Measurements from ENCODE around the gene RPL28. TPM values are rescaled to one million over a fixed set of nuclear protein-coding genes. Genes with fewer than 3 reads are reported as not detected.
A peak's percentile ranks its signal among the peaks of the same experiment; 100 is the strongest.

The RPL28 gene
- total RNA-seq, result 1,000 to 10,000 TPM; 2,948 to 3,082 TPM

GRCh38 chr19:55385724-55386492 lies at the start of gene RPL28:
RPL28 (plus strand) TSS chr19:55385932; CDS start chr19:55386358, 426 bp downstream.
- Mint-ChIP-seq H3K27ac (peak within 1 kb of the TSS; percentile 99), H3K9me3 (ENCODE audit: insufficient read depth) (no peaks in the 10 kb centered on the region), H3K4me3 (peak within 1 kb of the TSS; percentile 100), H3K27me3 (ENCODE audit: low read depth) (no peaks in the 10 kb centered on the region), H3K36me3 (ENCODE audit: low read depth) (peaks cover 64% of the 10 kb centered on the region), H3K4me1 (ENCODE audit: low read depth) (peaks cover 68% of the 10 kb centered on the region)
- peak; percentile 99 for DNase-seq
- ATAC-seq, result peak; percentile 73
- ChIA-PET CTCF (no interaction called here), POLR2A (interaction anchor here (0.5 to 14.2 kb wide), 3 partner anchors 17 to 130 kb away, joined by 3 to 213 read pairs (median 4); partner anchors contain the start of gene UBE2S)

- POLR2A ChIA-PET, result no interaction called here
Measured at GRCh38 chr19:55336101-55336500, 49.6 kb upstream of the RPL28 start.

GRCh38 chr19:55339105-55339888 lies 46.4 kb upstream of the RPL28 start, which contains the start of gene KMT5C:
KMT5C (plus strand) TSS chr19:55339876; CDS start chr19:55341937, 2,061 bp downstream.
- H3K4me3 Mint-ChIP-seq, result peak within 1 kb of the TSS; percentile 89
- peaks cover 20% of the 10 kb centered on the region for H3K4me1 Mint-ChIP-seq (ENCODE audit: low read depth)
- H3K36me3 Mint-ChIP-seq (ENCODE audit: low read depth), result peaks cover 10% of the 10 kb centered on the region
- peak within 1 kb of the TSS; percentile 95 for H3K27ac Mint-ChIP-seq
- ATAC-seq, result peak; percentile 86
- no peaks in the 10 kb centered on the region for H3K9me3 Mint-ChIP-seq (ENCODE audit: insufficient read depth)
- CTCF ChIA-PET, result interaction anchor here (0.7 to 2.9 kb wide), 21 partner anchors 9 to 287 kb away, joined by 3 to 46 read pairs (median 5); partner anchors contain the start of genes HSPBP1, PPP6R1, TMEM238 and UBE2S
- DNase-seq, result peak; percentile 100
- POLR2A ChIA-PET, result interaction anchor here (0.5 to 2.1 kb wide), 25 partner anchors 8 to 165 kb away, joined by 3 to 16 read pairs (median 4); partner anchors contain the start of genes HSPBP1, PPP6R1 and UBE2S
- H3K27me3 Mint-ChIP-seq (ENCODE audit: low read depth), result peaks cover 9% of the 10 kb centered on the region

More at GRCh38 chr19:55336101-55336500, 49.6 kb upstream of the RPL28 start:
- no peak overlapping the region for H3K27ac Mint-ChIP-seq
- peaks cover 14% of the 10 kb centered on the region for H3K4me1 Mint-ChIP-seq (ENCODE audit: low read depth)
- no peaks in the 10 kb centered on the region for H3K9me3 Mint-ChIP-seq (ENCODE audit: insufficient read depth)
- peaks cover 2% of the 10 kb centered on the region for H3K36me3 Mint-ChIP-seq (ENCODE audit: low read depth)
- DNase-seq (no peak), ATAC-seq (no peak)
- CTCF ChIA-PET, result interaction anchor here (1.1 kb wide), 1 partner anchor 48 kb away, joined by 3 read pairs; the partner anchor contains the start of gene TMEM238
- peaks cover 19% of the 10 kb centered on the region for H3K27me3 Mint-ChIP-seq (ENCODE audit: low read depth)
- H3K4me3 Mint-ChIP-seq, result no peak overlapping the region

- H3K27ac Mint-ChIP-seq, result peak overlapping the region; percentile 95
- peak overlapping the region; percentile 89 for H3K4me3 Mint-ChIP-seq
- ChIA-PET POLR2A (interaction anchor here (0.5 to 2.1 kb wide), 21 partner anchors 9 to 137 kb away, joined by 3 to 16 read pairs (median 4); partner anchors contain the start of genes HSPBP1, PPP6R1, TMEM238 and UBE2S), CTCF (interaction anchor here (0.7 to 2.9 kb wide), 21 partner anchors 10 to 259 kb away, joined by 3 to 46 read pairs (median 5); partner anchors contain the start of genes FIZ1, HSPBP1, PPP6R1 and TMEM238)
- peaks cover 9% of the 10 kb centered on the region for H3K27me3 Mint-ChIP-seq (ENCODE audit: low read depth)
- H3K4me1 Mint-ChIP-seq (ENCODE audit: low read depth), result peaks cover 20% of the 10 kb centered on the region
- no peaks in the 10 kb centered on the region for H3K9me3 Mint-ChIP-seq (ENCODE audit: insufficient read depth)
- ATAC-seq, result no peak
- peak; percentile 45 for DNase-seq
- H3K36me3 Mint-ChIP-seq (ENCODE audit: low read depth), result peaks cover 10% of the 10 kb centered on the region
Measured at GRCh38 chr19:55339889-55340783, 45.6 kb upstream of the RPL28 start.

- Mint-ChIP-seq H3K27me3 (ENCODE audit: low read depth) (peaks cover 9% of the 10 kb centered on the region), H3K9me3 (ENCODE audit: insufficient read depth) (no peaks in the 10 kb centered on the region), H3K4me1 (ENCODE audit: low read depth) (peaks cover 20% of the 10 kb centered on the region), H3K27ac (peak overlapping the region; percentile 91), H3K36me3 (ENCODE audit: low read depth) (peaks cover 10% of the 10 kb centered on the region), H3K4me3 (peak overlapping the region; percentile 87)
- ChIA-PET POLR2A (interaction anchor here (1.2 to 1.7 kb wide), 2 partner anchors 43 to 66 kb away, joined by 3 to 6 read pairs; partner anchors contain the start of gene TMEM238), CTCF (interaction anchor here (1.0 to 1.1 kb wide), 2 partner anchors 48 to 259 kb away, joined by 3 read pairs; partner anchors contain the start of gene FIZ1)
- DNase-seq (peak; percentile 43), ATAC-seq (no peak)
Measured at GRCh38 chr19:55340784-55341147, 45.0 kb upstream of the RPL28 start.

GRCh38 chr19:55341171-55341588 lies 44.6 kb upstream of the RPL28 start:
- H3K4me1 Mint-ChIP-seq (ENCODE audit: low read depth), result peaks cover 20% of the 10 kb centered on the region
- DNase-seq, result peak; percentile 74
- POLR2A ChIA-PET, result interaction anchor here (1.2 to 1.7 kb wide), 2 partner anchors 42 to 66 kb away, joined by 3 to 6 read pairs; partner anchors contain the start of gene TMEM238
- ATAC-seq, result no peak
- H3K9me3 Mint-ChIP-seq (ENCODE audit: insufficient read depth), result no peaks in the 10 kb centered on the region
- CTCF ChIA-PET, result interaction anchor here (1.0 to 1.1 kb wide), 2 partner anchors 49 to 258 kb away, joined by 3 read pairs; partner anchors contain the start of gene FIZ1
- H3K4me3 Mint-ChIP-seq, result peak overlapping the region; percentile 87
- H3K36me3 Mint-ChIP-seq (ENCODE audit: low read depth), result peaks cover 10% of the 10 kb centered on the region
- peak overlapping the region; percentile 91 for H3K27ac Mint-ChIP-seq
- peaks cover 7% of the 10 kb centered on the region for H3K27me3 Mint-ChIP-seq (ENCODE audit: low read depth)

GRCh38 chr19:55341595-55342531 lies 43.9 kb upstream of the RPL28 start:
- POLR2A ChIA-PET, result interaction anchor here (1.2 to 1.7 kb wide), 2 partner anchors 42 to 65 kb away, joined by 3 to 6 read pairs; partner anchors contain the start of gene TMEM238

GRCh38 chr19:55344444-55344843 lies 41.3 kb upstream of the RPL28 start:
- Mint-ChIP-seq H3K27me3 (ENCODE audit: low read depth) (no peaks in the 10 kb centered on the region), H3K4me1 (ENCODE audit: low read depth) (peaks cover 8% of the 10 kb centered on the region), H3K9me3 (ENCODE audit: insufficient read depth) (no peaks in the 10 kb centered on the region), H3K36me3 (ENCODE audit: low read depth) (peaks cover 10% of the 10 kb centered on the region), H3K27ac (no peak overlapping the region), H3K4me3 (no peak overlapping the region)
- ChIA-PET POLR2A (no interaction called here), CTCF (no interaction called here)
- ATAC-seq, result no peak
- DNase-seq, result no peak

More at GRCh38 chr19:55341595-55342531, 43.9 kb upstream of the RPL28 start:
- H3K4me1 Mint-ChIP-seq (ENCODE audit: low read depth), result peaks cover 20% of the 10 kb centered on the region
- no peaks in the 10 kb centered on the region for H3K9me3 Mint-ChIP-seq (ENCODE audit: insufficient read depth)
- H3K27me3 Mint-ChIP-seq (ENCODE audit: low read depth), result peaks cover 3% of the 10 kb centered on the region
- no peak for DNase-seq
- H3K36me3 Mint-ChIP-seq (ENCODE audit: low read depth), result peaks cover 10% of the 10 kb centered on the region
- peak overlapping the region; percentile 40 for H3K4me3 Mint-ChIP-seq
- peak overlapping the region; percentile 77 for H3K27ac Mint-ChIP-seq
- ATAC-seq, result no peak
- CTCF ChIA-PET, result no interaction called here

- no peak overlapping the region for H3K4me3 Mint-ChIP-seq
- no peaks in the 10 kb centered on the region for H3K27me3 Mint-ChIP-seq (ENCODE audit: low read depth)
- POLR2A ChIA-PET, result no interaction called here
- no peak overlapping the region for H3K27ac Mint-ChIP-seq
- CTCF ChIA-PET, result interaction anchor here (1.5 kb wide), 1 partner anchor 44 kb away, joined by 3 read pairs; no protein-coding TSS in a partner anchor
- H3K36me3 Mint-ChIP-seq (ENCODE audit: low read depth), result peaks cover 8% of the 10 kb centered on the region
- peaks cover 8% of the 10 kb centered on the region for H3K4me1 Mint-ChIP-seq (ENCODE audit: low read depth)
- ATAC-seq (no peak), DNase-seq (no peak)
- no peaks in the 10 kb centered on the region for H3K9me3 Mint-ChIP-seq (ENCODE audit: insufficient read depth)
Measured at GRCh38 chr19:55345101-55345817, 40.5 kb upstream of the RPL28 start.

All from activated CD8-positive, alpha-beta T cell treated with anti-CD3 and anti-CD28 coated beads, Interleukin-2, amount 10 ng/mL, durations not matched to agents 7 days and 5 days (primary cell).